Measurements from ENCODE around the gene HEYL.

Gene HEYL

GRCh38 chr1:39625009-39625408, 14.4 kb downstream of the HEYL start:
- TF ChIP-seq CTCF (IDR thresholded peaks at IDR 0.05; ENCODE audit: extremely low read depth, missing control alignments), result no peak
- DNase-seq (ENCODE audit: low spot score), result no peak

- no peak for DNase-seq (ENCODE audit: low spot score)
- no peak for TF ChIP-seq CTCF (IDR thresholded peaks at IDR 0.05; ENCODE audit: extremely low read depth, missing control alignments)
Measured at GRCh38 chr1:39623053-39623452, 16.4 kb downstream of the HEYL start.

- no peak for TF ChIP-seq CTCF (IDR thresholded peaks at IDR 0.05; ENCODE audit: extremely low read depth, missing control alignments)
- no peak for DNase-seq (ENCODE audit: low spot score)
Measured at GRCh38 chr1:39622427-39622826, 17.0 kb downstream of the HEYL start.

GRCh38 chr1:39620659-39621165, 18.7 kb downstream of the HEYL start:
- DNase-seq (ENCODE audit: low spot score), result no peak
- no peak for TF ChIP-seq CTCF (IDR thresholded peaks at IDR 0.05; ENCODE audit: extremely low read depth, missing control alignments)

- no peak for TF ChIP-seq CTCF (IDR thresholded peaks at IDR 0.05; ENCODE audit: extremely low read depth, missing control alignments)
- no peak for DNase-seq (ENCODE audit: low spot score)
Measured at GRCh38 chr1:39617488-39618049, 21.9 kb downstream of the HEYL start.

- no peak for DNase-seq (ENCODE audit: low spot score)
- no peak for TF ChIP-seq CTCF (IDR thresholded peaks at IDR 0.05; ENCODE audit: extremely low read depth, missing control alignments)
Measured at GRCh38 chr1:39615086-39615673, 24.3 kb downstream of the HEYL start.

- no peak for TF ChIP-seq CTCF (IDR thresholded peaks at IDR 0.05; ENCODE audit: extremely low read depth, missing control alignments)
- DNase-seq (ENCODE audit: low spot score), result no peak
Measured at GRCh38 chr1:39614488-39614887, 25.0 kb downstream of the HEYL start.

Data from GM20000 (cell line).